ENCODE measurements around the gene TSPAN5. TPM values are rescaled to one million over a fixed set of nuclear protein-coding genes. Genes with fewer than 3 reads are reported as not detected.
A peak's percentile ranks its signal among the peaks of the same experiment; 100 is the strongest.
"Not testable (repeated sequence)": the region's sequence is repeated elsewhere in the genome, so short reads cannot be mapped to it uniquely, and the experiment has no call there.

Gene TSPAN5
- 22.4 and 26.2 TPM in 2 replicates for total RNA-seq
- polyA plus RNA-seq: 35.9 and 39.1 TPM in 2 replicates

- no peaks in the 10 kb centered on the region for H3K9me3 ChIP-seq (ENCODE audit: low read depth)
These were observed at the start of gene TSPAN5 for GRCh38 chr4:98658287-98659105. TSS of gene TSPAN5 (minus strand) at chr4:98658611.

GRCh38 chr4:98706935-98707334 lies 48.5 kb upstream of the TSPAN5 start:
- Histone ChIP-seq H3K9me3 (ENCODE audit: low read depth) (no peaks in the 10 kb centered on the region), H3K4me1 (ENCODE audit: insufficient read depth) (no peaks in the 10 kb centered on the region), H3K27ac (no peak overlapping the region), H3K4me3 (no peak overlapping the region), H3K79me2 (no peaks in the 10 kb centered on the region), H3K9me2 (replicated peaks; ENCODE audit: insufficient read depth) (no peaks in the 10 kb centered on the region), H4K20me1 (ENCODE audit: insufficient read depth, poor library complexity, severe bottlenecking) (no peaks in the 10 kb centered on the region), H3K4me2 (no peak overlapping the region), H3K27me3 (no peaks in the 10 kb centered on the region), H2AFZ (no peak overlapping the region), H3K36me3 (replicated peaks; ENCODE audit: insufficient read depth, low read depth) (no peaks in the 10 kb centered on the region)
- WGBS (ENCODE audit: low lambda C conversion rate, missing lambda C conversion rate): 75% methylated on average over 1 of the region's 1 CpG
- DNase-seq (ENCODE audit: low spot score): no peak
- TF ChIP-seq EZH2 (IDR thresholded peaks at IDR 0.05; ENCODE audit: borderline replicate concordance): no peak

More at GRCh38 chr4:98658287-98659105, at the start of gene TSPAN5:
- peak; percentile 93 for DNase-seq (ENCODE audit: low spot score)
- under 1% methylated on average over 52 of the region's 113 CpGs for WGBS (ENCODE audit: low lambda C conversion rate, missing lambda C conversion rate)
- Histone ChIP-seq H4K20me1 (ENCODE audit: insufficient read depth, poor library complexity, severe bottlenecking) (no peaks in the 10 kb centered on the region), H3K9me2 (replicated peaks; ENCODE audit: insufficient read depth) (no peaks in the 10 kb centered on the region), H3K79me2 (peaks cover 41% of the 10 kb centered on the region), H3K36me3 (replicated peaks; ENCODE audit: insufficient read depth, low read depth) (no peaks in the 10 kb centered on the region), H3K27ac (peak within 1 kb of the TSS; percentile 74), H3K4me3 (peak within 1 kb of the TSS; percentile 98), H3K4me1 (ENCODE audit: insufficient read depth) (peaks cover 17% of the 10 kb centered on the region), H3K27me3 (no peaks in the 10 kb centered on the region), H3K4me2 (peak within 1 kb of the TSS; percentile 91), H2AFZ (peak within 1 kb of the TSS; percentile 80)
- no peak for TF ChIP-seq EZH2phosphoT487 (IDR thresholded peaks at IDR 0.05; ENCODE audit: low read depth, severe bottlenecking, unreplicated experiment)
- no peak for TF ChIP-seq EZH2 (IDR thresholded peaks at IDR 0.05; ENCODE audit: borderline replicate concordance)
- TF ChIP-seq, protein P1, sequence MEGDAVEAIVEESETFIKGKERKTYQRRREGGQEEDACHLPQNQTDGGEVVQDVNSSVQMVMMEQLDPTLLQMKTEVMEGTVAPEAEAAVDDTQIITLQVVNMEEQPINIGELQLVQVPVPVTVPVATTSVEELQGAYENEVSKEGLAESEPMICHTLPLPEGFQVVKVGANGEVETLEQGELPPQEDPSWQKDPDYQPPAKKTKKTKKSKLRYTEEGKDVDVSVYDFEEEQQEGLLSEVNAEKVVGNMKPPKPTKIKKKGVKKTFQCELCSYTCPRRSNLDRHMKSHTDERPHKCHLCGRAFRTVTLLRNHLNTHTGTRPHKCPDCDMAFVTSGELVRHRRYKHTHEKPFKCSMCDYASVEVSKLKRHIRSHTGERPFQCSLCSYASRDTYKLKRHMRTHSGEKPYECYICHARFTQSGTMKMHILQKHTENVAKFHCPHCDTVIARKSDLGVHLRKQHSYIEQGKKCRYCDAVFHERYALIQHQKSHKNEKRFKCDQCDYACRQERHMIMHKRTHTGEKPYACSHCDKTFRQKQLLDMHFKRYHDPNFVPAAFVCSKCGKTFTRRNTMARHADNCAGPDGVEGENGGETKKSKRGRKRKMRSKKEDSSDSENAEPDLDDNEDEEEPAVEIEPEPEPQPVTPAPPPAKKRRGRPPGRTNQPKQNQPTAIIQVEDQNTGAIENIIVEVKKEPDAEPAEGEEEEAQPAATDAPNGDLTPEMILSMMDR (IDR thresholded peaks at IDR 0.05; ENCODE audit: poor library complexity): no peak

- no peaks in the 10 kb centered on the region for H4K20me1 ChIP-seq (ENCODE audit: insufficient read depth, poor library complexity, severe bottlenecking)
- no peak for DNase-seq (ENCODE audit: low spot score)
- H3K79me2 ChIP-seq: no peaks in the 10 kb centered on the region
- H2AFZ ChIP-seq: no peak overlapping the region
- no peak overlapping the region for H3K4me3 ChIP-seq
- WGBS (ENCODE audit: low lambda C conversion rate, missing lambda C conversion rate): 91% methylated on average over 4 of the region's 4 CpGs
- no peaks in the 10 kb centered on the region for H3K36me3 ChIP-seq (replicated peaks; ENCODE audit: insufficient read depth, low read depth)
- H3K27ac ChIP-seq: no peak overlapping the region
- TF ChIP-seq EZH2phosphoT487 (IDR thresholded peaks at IDR 0.05; ENCODE audit: low read depth, severe bottlenecking, unreplicated experiment): no peak
- no peak for TF ChIP-seq EZH2 (IDR thresholded peaks at IDR 0.05; ENCODE audit: borderline replicate concordance)
- TF ChIP-seq, protein P1 (IDR thresholded peaks at IDR 0.05; ENCODE audit: poor library complexity): no peak
- H3K4me2 ChIP-seq: no peak overlapping the region
- no peaks in the 10 kb centered on the region for H3K4me1 ChIP-seq (ENCODE audit: insufficient read depth)
- H3K9me2 ChIP-seq (replicated peaks; ENCODE audit: insufficient read depth): no peaks in the 10 kb centered on the region
- no peaks in the 10 kb centered on the region for H3K27me3 ChIP-seq
- no peaks in the 10 kb centered on the region for H3K9me3 ChIP-seq (ENCODE audit: low read depth)
These were observed 47.9 kb upstream of the TSPAN5 start for GRCh38 chr4:98706200-98706813.

DNA sequence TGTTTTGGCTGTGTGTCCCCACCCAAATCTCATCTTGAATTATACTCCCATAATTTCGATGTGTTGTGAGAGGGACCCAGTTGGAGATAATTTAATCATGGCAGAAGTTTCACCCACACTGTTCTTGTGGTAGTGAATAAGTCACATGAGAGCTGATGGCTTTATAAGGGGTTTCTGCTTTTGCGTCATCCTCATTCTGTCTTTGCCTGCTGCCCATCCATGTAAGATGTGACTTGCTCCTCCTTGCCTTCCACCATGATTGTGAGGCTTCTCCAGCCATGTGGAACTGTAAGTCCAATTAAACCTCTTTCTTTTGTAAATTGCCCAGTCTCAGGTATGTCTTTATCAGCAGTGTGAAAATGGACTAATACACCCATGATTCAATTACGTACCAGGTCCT lies 47.2 kb upstream of the TSPAN5 start:
- not testable (repeated sequence) for H3K4me1 ChIP-seq (ENCODE audit: insufficient read depth); H4K20me1 ChIP-seq (ENCODE audit: insufficient read depth, poor library complexity, severe bottlenecking); H3K4me3 ChIP-seq; H3K79me2 ChIP-seq; H3K27ac ChIP-seq; H3K36me3 ChIP-seq (replicated peaks; ENCODE audit: insufficient read depth, low read depth); DNase-seq (ENCODE audit: low spot score); H3K27me3 ChIP-seq; H3K9me2 ChIP-seq (replicated peaks; ENCODE audit: insufficient read depth); H3K9me3 ChIP-seq (ENCODE audit: low read depth); H2AFZ ChIP-seq; H3K4me2 ChIP-seq
- 94% methylated on average over 3 of the region's 3 CpGs for WGBS (ENCODE audit: low lambda C conversion rate, missing lambda C conversion rate)

All from hepatocyte (in vitro differentiated cells).